K562 (cell line): Measurements from ENCODE around the gene PRDX2. TPM values are rescaled to one million over a fixed set of nuclear protein-coding genes. Genes with fewer than 3 reads are reported as not detected.
A peak's percentile ranks its signal among the peaks of the same experiment; 100 is the strongest.

Source experiments
- ATAC-seq: fragments of 200-7000 bp; cut with Tn5 transposase; 3 replicates; pipeline ENCODE4 v1.9.1; 2020; ENCODE audit warnings: moderate library complexity
- BruUV-seq: library from RNA; stranded (reverse); fragments of 400-500 nt; replicated peaks from 2 replicates; lab custom pipeline; 2021; lab: Mats Ljungman, UMichigan
- CTCF ChIA-PET: fragments of 300-600 bp; formaldehyde crosslinking; extraction: SDS; loops from one replicate; lab custom pipeline; 2021; ENCODE audit warnings: low intra/inter-chr PET ratio; lab: Yijun Ruan, JAX
- POLR2A ChIA-PET: fragments of 300-600, 350-650 bp; sonication (Branson Sonifier 250); formaldehyde crosslinking; extraction: SDS; loops from one replicate; lab custom pipeline; 2021; ENCODE audit warnings: antibody characterized with exemption, inconsistent platforms; lab: Yijun Ruan, JAX
- DNase-seq, 4 experiments: peaks; one replicate each; pipeline versions ENCODE4 v3.0.0 to v3.0.0-alpha.2; 2011 to 2018; ENCODE audit warnings: low spot score in 3 of 4, mixed read lengths in 3 of 4; ENCODE audit errors: extremely low read depth in 1 of 4
- FAIRE-seq: peaks from 2 replicates; lab custom pipeline; 2011; peaks lifted over from hg19 to GRCh38; lab: Jason Lieb, UNC
- H2AFZ ChIP-seq: 2 replicates; pipeline ENCODE4 v1.6.0; 2011; ENCODE audit warnings: low read depth, low read length, control low read depth, inconsistent platforms
- H3K27ac ChIP-seq: fragments of 200-600 bp; 3 replicates; pipeline ENCODE4 v1.8.0; 2011; ENCODE audit warnings: low read depth, mild to moderate bottlenecking, control low read depth, inconsistent platforms, low read length, moderate library complexity, mixed read lengths; ENCODE audit errors: extremely low read depth
- H3K27me3 ChIP-seq, 2 experiments: fragments of 300-600 bp in 1 of 2; 2 replicates in 1 of 2; 3 replicates in 1 of 2; pipeline versions ENCODE4 v1.6.0 to v1.8.0; 2011; ENCODE audit warnings: inconsistent platforms in 2 of 2, low read length in 2 of 2, mild to moderate bottlenecking in 1 of 2, mixed read lengths in 1 of 2, moderate library complexity in 1 of 2; ENCODE audit not compliant: control insufficient read depth in 2 of 2, insufficient read depth in 2 of 2
- H3K36me3 ChIP-seq: fragments of 300-600 bp; 3 replicates; pipeline ENCODE4 v1.8.0; 2011; ENCODE audit warnings: mild to moderate bottlenecking, low read length, inconsistent platforms; ENCODE audit not compliant: control insufficient read depth, insufficient read depth
- H3K4me1 ChIP-seq, 2 experiments: fragments of 200-600 bp in 1 of 2; replicated peaks in 1 of 2; 2 replicates in 1 of 2; 3 replicates in 1 of 2; pipeline versions ENCODE4 v1.5.1 to v1.8.0; 2011; ENCODE audit warnings: inconsistent platforms in 2 of 2, low read length in 2 of 2, mild to moderate bottlenecking in 1 of 2, mixed read lengths in 1 of 2, moderate library complexity in 1 of 2; ENCODE audit not compliant: control insufficient read depth in 2 of 2, insufficient read depth in 2 of 2
- H3K4me2 ChIP-seq: 2 replicates; pipeline ENCODE4 v1.6.1; 2011; ENCODE audit warnings: low read length, control low read depth, inconsistent platforms, mixed read lengths; ENCODE audit not compliant: insufficient read depth
- H3K4me3 ChIP-seq: fragments of 200-600 bp; sonication (generic), shearing (Covaris generic); 2 replicates; pipeline ENCODE4 v1.5.1; 2016; ENCODE audit warnings: control low read depth, inconsistent platforms
- H3K79me2 ChIP-seq: fragments of 200-600 bp; 3 replicates; pipeline ENCODE4 v1.8.0; 2011; ENCODE audit warnings: low read length, inconsistent platforms; ENCODE audit not compliant: control insufficient read depth, insufficient read depth
- H3K9ac ChIP-seq, 2 experiments: 2 replicates each; pipeline versions ENCODE4 v1.6.0 to v1.6.1; 2011; ENCODE audit warnings: low read depth in 2 of 2, low read length in 2 of 2, control low read depth in 1 of 2, inconsistent platforms in 1 of 2, mild to moderate bottlenecking in 1 of 2, mixed read lengths in 1 of 2; ENCODE audit not compliant: insufficient read depth in 1 of 2
- H3K9me1 ChIP-seq: one replicate; pipeline ENCODE4 v1.6.0; 2011; ENCODE audit warnings: inconsistent platforms, mild to moderate bottlenecking, low read length, moderate library complexity; ENCODE audit not compliant: control insufficient read depth, insufficient read depth
- H3K9me3 ChIP-seq: replicated peaks from 2 replicates; pipeline ENCODE4 v1.5.1; 2011; ENCODE audit warnings: low read depth, low read length, inconsistent platforms; ENCODE audit not compliant: control insufficient read depth, insufficient read depth
- H4K20me1 ChIP-seq: replicated peaks from 2 replicates; pipeline ENCODE4 v1.6.1; 2011; ENCODE audit warnings: low read length, inconsistent platforms, mixed read lengths; ENCODE audit not compliant: control insufficient read depth, insufficient read depth
- C11orf30 ChIP-seq: fragments of 450-650 bp; IDR thresholded peaks from 2 replicates; pipeline ENCODE4 v1.6.1; 2016; ENCODE audit warnings: low read depth, mild to moderate bottlenecking
- SIN3A ChIP-seq, 2 experiments: fragments of 150-350 bp in 1 of 2; IDR thresholded peaks; 2 replicates each; pipeline ENCODE4 v1.6.1; 2011 to 2016; ENCODE audit warnings: borderline replicate concordance in 2 of 2, low read depth in 2 of 2, low read length in 2 of 2, mild to moderate bottlenecking in 2 of 2, moderate library complexity in 2 of 2; ENCODE audit not compliant: control insufficient read depth in 1 of 2
- SNRNP70 ChIP-seq: fragments of 200-400 bp; formaldehyde crosslinking; optimal IDR thresholded peaks from 2 replicates; pipeline ENCODE3; 2017; ENCODE audit warnings: low read depth, low read length
- TAF9B ChIP-seq: fragments of 450-650 bp; IDR thresholded peaks from 2 replicates; pipeline ENCODE4 v1.6.1; 2018; ENCODE audit warnings: mild to moderate bottlenecking; ENCODE audit not compliant: partially characterized antibody
- THRAP3 ChIP-seq: fragments of 450-650 bp; IDR thresholded peaks from 2 replicates; pipeline ENCODE4 v1.6.1; 2016; ENCODE audit warnings: mild to moderate bottlenecking, inconsistent platforms, borderline replicate concordance
- ZNF134 ChIP-seq: fragments of 250-450 bp; sonication (Bioruptor Pico); conservative IDR thresholded peaks from 2 replicates; pipeline ENCODE4 v1.4.0; 2020
- WGBS: fragments of 100-300 bp; shearing (Covaris generic); methylation state at CpG from one replicate; pipeline ENCODE4 v1.1.6; 2016; ENCODE audit warnings: low coverage, mixed read lengths; ENCODE audit not compliant: insufficient coverage; ENCODE audit errors: missing lambda C conversion rate; 5-methylcytosine and 5-hydroxymethylcytosine counted together
- in situ Hi-C: fragments of 300-500 bp; cut with MboI; formaldehyde crosslinking; loops from 4 replicates; pipeline ENCODE4 v1.15.0; 2018; ENCODE audit warnings: inconsistent platforms, mixed read lengths
- intact Hi-C: fragments of 100-400 bp; cut with micrococcal nuclease; formaldehyde crosslinking; loops from 2 replicates; pipeline ENCODE4 v1.14.2; 2022
- polyA plus RNA-seq, 8 experiments: library from polyadenylated mRNA; depleted of rRNA in 4 of 8; stranded (reverse) in 5 of 8; unstranded in 3 of 8; fragments of >200 nt; fragmentation: Nextera tagmentation in 2 of 8; fragmentation: Illumina TruSeq in 1 of 8; extraction: Ambion mirVana in 2 of 8; extraction: Trizol in 1 of 8; gene quantifications; 2 replicates each; pipeline versions ENCODE4 v1.2.1 to v1.2.3, GENCODE V29; 2011 to 2014; ENCODE audit warnings: inconsistent platforms in 1 of 8, missing spikeins in 1 of 8
- total RNA-seq, 7 experiments: library from RNA; depleted of rRNA in 6 of 7; stranded (reverse); fragments of >200 nt in 6 of 7; fragmentation: Illumina TruSeq in 2 of 7; extraction: Trizol in 2 of 7; gene quantifications; 2 replicates each; pipeline versions ENCODE4 v1.2.1 to v1.2.3, GENCODE V29; 2011 to 2021; ENCODE audit warnings: low replicate concordance in 1 of 7
- TF ChIP-seq, protein P1 (sequence below): sonication (generic); formaldehyde crosslinking; IDR thresholded peaks from 2 replicates; pipeline ENCODE4 v1.8.1; 2023; ENCODE audit warnings: mild to moderate bottlenecking, missing genetic modification reagents
- TF ChIP-seq, protein P2 (sequence below), 2 experiments: fragments of 450-650 bp in 1 of 2; IDR thresholded peaks; 2 replicates each; pipeline ENCODE4 v1.6.1; 2011 to 2017; ENCODE audit warnings: low read depth in 2 of 2, antibody characterized with exemption in 1 of 2, borderline replicate concordance in 1 of 2, low read length in 1 of 2, mild to moderate bottlenecking in 1 of 2, mixed read lengths in 1 of 2; ENCODE audit not compliant: control insufficient read depth in 1 of 2
- TF ChIP-seq, protein P3 (sequence below): sonication (generic); formaldehyde crosslinking; IDR thresholded peaks from 2 replicates; pipeline ENCODE4 v1.8.0; 2023; ENCODE audit warnings: mild to moderate bottlenecking, missing genetic modification reagents
- TF ChIP-seq, protein P4 (sequence below): fragments of 200-400 bp; formaldehyde crosslinking; IDR thresholded peaks from 2 replicates; pipeline ENCODE4 v1.6.1; 2017; ENCODE audit warnings: mild to moderate bottlenecking, low read depth, low read length, moderate library complexity

Gene PRDX2
- total and polyA plus RNA-seq, 9 of the 15 experiments (the other 6 are each of a cell fraction or from before 2014, with no cell fraction given) = 206 to 1,183 (median 415) TPM

DNA sequence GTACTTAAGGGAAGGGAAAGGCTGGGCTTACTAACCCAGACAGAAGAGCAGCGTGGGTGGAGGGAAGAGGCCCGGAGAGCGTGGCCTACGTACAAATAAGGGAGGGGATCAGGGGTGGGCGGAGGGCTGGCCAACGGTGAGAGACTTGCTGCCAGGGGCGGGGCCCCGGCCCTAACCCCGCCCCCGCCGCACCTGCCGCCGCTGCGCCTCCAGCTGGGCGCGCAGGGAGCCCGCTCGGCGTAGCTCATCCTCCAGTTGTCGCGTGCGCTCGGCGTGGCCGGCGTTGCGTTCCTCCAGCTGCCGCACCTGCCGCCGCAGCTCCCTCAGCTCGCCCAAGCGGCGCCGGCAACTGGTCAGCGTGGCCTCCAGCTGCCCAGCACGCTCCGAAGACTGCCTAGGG lies 31.9 kb downstream of the PRDX2 start:
- no peak overlapping the region for H3K4me2 ChIP-seq
- 95% methylated on average over 12 of the region's 37 CpGs for WGBS
- POLR2A ChIA-PET = interaction anchor here (0.6 to 1.0 kb wide), 2 partner anchors 26 to 576 kb away, joined by 3 read pairs; no protein-coding TSS in a partner anchor
- DNase-seq (peak in 2 of 4 experiments; percentile 35 to 63), ATAC-seq (no peak), FAIRE-seq (no peak)
- intact Hi-C loops (no loop called here), in situ Hi-C loops (loop anchor here (5.0 kb wide), 1 partner anchor 78 kb away; no protein-coding TSS in a partner anchor)
- BruUV-seq = no TSS peak
- H3K4me3 ChIP-seq = no peak overlapping the region
- no peaks in the 10 kb centered on the region for H3K36me3 ChIP-seq
- no peak overlapping the region for H3K27ac ChIP-seq
- no peak overlapping the region for H3K9ac ChIP-seq
- CTCF ChIA-PET = no interaction called here
- no peaks in the 10 kb centered on the region for H3K9me3 ChIP-seq
- H3K4me1 ChIP-seq = peaks cover 2 to 29% of the 10 kb centered on the region in 2 experiments; a peak in 4 of 5 replicates
- no peaks in the 10 kb centered on the region for H4K20me1 ChIP-seq
- no peak overlapping the region for H2AFZ ChIP-seq
- no peaks in the 10 kb centered on the region for H3K27me3 ChIP-seq
- H3K79me2 ChIP-seq = no peaks in the 10 kb centered on the region; the same call in 2 of the 3 replicates
- H3K9me1 ChIP-seq = no peaks in the 10 kb centered on the region
- no peak for TF ChIP-seq ZNF134 (CRISPR knock-in tag)
- TF ChIP-seq, protein P1, sequence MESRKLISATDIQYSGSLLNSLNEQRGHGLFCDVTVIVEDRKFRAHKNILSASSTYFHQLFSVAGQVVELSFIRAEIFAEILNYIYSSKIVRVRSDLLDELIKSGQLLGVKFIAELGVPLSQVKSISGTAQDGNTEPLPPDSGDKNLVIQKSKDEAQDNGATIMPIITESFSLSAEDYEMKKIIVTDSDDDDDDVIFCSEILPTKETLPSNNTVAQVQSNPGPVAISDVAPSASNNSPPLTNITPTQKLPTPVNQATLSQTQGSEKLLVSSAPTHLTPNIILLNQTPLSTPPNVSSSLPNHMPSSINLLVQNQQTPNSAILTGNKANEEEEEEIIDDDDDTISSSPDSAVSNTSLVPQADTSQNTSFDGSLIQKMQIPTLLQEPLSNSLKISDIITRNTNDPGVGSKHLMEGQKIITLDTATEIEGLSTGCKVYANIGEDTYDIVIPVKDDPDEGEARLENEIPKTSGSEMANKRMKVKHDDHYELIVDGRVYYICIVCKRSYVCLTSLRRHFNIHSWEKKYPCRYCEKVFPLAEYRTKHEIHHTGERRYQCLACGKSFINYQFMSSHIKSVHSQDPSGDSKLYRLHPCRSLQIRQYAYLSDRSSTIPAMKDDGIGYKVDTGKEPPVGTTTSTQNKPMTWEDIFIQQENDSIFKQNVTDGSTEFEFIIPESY (CRISPR knock-in tag) = peak; percentile 84
- no peak for TF ChIP-seq C11orf30
- TF ChIP-seq THRAP3 = no peak
- no peak for TF ChIP-seq TAF9B
- TF ChIP-seq SNRNP70 = no peak
- TF ChIP-seq, protein P2, sequence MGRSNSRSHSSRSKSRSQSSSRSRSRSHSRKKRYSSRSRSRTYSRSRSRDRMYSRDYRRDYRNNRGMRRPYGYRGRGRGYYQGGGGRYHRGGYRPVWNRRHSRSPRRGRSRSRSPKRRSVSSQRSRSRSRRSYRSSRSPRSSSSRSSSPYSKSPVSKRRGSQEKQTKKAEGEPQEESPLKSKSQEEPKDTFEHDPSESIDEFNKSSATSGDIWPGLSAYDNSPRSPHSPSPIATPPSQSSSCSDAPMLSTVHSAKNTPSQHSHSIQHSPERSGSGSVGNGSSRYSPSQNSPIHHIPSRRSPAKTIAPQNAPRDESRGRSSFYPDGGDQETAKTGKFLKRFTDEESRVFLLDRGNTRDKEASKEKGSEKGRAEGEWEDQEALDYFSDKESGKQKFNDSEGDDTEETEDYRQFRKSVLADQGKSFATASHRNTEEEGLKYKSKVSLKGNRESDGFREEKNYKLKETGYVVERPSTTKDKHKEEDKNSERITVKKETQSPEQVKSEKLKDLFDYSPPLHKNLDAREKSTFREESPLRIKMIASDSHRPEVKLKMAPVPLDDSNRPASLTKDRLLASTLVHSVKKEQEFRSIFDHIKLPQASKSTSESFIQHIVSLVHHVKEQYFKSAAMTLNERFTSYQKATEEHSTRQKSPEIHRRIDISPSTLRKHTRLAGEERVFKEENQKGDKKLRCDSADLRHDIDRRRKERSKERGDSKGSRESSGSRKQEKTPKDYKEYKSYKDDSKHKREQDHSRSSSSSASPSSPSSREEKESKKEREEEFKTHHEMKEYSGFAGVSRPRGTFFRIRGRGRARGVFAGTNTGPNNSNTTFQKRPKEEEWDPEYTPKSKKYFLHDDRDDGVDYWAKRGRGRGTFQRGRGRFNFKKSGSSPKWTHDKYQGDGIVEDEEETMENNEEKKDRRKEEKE (IDR thresholded peaks at IDR 0.05; ENCODE audit: borderline replicate concordance in 1 of 2, control insufficient read depth in 1 of 2, low read depth in 2 of 2, low read length in 1 of 2) = no peak
- TF ChIP-seq, protein P3, sequence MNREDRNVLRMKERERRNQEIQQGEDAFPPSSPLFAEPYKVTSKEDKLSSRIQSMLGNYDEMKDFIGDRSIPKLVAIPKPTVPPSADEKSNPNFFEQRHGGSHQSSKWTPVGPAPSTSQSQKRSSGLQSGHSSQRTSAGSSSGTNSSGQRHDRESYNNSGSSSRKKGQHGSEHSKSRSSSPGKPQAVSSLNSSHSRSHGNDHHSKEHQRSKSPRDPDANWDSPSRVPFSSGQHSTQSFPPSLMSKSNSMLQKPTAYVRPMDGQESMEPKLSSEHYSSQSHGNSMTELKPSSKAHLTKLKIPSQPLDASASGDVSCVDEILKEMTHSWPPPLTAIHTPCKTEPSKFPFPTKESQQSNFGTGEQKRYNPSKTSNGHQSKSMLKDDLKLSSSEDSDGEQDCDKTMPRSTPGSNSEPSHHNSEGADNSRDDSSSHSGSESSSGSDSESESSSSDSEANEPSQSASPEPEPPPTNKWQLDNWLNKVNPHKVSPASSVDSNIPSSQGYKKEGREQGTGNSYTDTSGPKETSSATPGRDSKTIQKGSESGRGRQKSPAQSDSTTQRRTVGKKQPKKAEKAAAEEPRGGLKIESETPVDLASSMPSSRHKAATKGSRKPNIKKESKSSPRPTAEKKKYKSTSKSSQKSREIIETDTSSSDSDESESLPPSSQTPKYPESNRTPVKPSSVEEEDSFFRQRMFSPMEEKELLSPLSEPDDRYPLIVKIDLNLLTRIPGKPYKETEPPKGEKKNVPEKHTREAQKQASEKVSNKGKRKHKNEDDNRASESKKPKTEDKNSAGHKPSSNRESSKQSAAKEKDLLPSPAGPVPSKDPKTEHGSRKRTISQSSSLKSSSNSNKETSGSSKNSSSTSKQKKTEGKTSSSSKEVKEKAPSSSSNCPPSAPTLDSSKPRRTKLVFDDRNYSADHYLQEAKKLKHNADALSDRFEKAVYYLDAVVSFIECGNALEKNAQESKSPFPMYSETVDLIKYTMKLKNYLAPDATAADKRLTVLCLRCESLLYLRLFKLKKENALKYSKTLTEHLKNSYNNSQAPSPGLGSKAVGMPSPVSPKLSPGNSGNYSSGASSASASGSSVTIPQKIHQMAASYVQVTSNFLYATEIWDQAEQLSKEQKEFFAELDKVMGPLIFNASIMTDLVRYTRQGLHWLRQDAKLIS (CRISPR knock-in tag) = no peak
- TF ChIP-seq, protein P4, sequence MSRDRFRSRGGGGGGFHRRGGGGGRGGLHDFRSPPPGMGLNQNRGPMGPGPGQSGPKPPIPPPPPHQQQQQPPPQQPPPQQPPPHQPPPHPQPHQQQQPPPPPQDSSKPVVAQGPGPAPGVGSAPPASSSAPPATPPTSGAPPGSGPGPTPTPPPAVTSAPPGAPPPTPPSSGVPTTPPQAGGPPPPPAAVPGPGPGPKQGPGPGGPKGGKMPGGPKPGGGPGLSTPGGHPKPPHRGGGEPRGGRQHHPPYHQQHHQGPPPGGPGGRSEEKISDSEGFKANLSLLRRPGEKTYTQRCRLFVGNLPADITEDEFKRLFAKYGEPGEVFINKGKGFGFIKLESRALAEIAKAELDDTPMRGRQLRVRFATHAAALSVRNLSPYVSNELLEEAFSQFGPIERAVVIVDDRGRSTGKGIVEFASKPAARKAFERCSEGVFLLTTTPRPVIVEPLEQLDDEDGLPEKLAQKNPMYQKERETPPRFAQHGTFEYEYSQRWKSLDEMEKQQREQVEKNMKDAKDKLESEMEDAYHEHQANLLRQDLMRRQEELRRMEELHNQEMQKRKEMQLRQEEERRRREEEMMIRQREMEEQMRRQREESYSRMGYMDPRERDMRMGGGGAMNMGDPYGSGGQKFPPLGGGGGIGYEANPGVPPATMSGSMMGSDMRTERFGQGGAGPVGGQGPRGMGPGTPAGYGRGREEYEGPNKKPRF = no peak
- no peak for TF ChIP-seq SIN3A (IDR thresholded peaks at IDR 0.05; ENCODE audit: borderline replicate concordance in 2 of 2, control insufficient read depth in 1 of 2, low read depth in 2 of 2, low read length in 2 of 2)
